Gastroesophageal sphincter (tissue), 3 donors: Measurements from ENCODE around the gene CSAG1.
"Not testable (repeated sequence)": the region's sequence is repeated elsewhere in the genome, so short reads cannot be mapped to it uniquely, and the experiment has no call there.

Source experiments
- CTCF ChIP-seq, 4 experiments: fragments of 200-600 bp in 2 of 4; fragments of 450-650 bp in 2 of 4; sonication (generic) in 1 of 4; IDR thresholded peaks; one replicate each; pipeline ENCODE4 v1.5.1; 2017 to 2019; ENCODE audit warnings: antibody characterized with exemption in 4 of 4, mild to moderate bottlenecking in 2 of 4, moderate library complexity in 2 of 4
- EP300 ChIP-seq: sonication (generic); formaldehyde crosslinking; IDR thresholded peaks from one replicate; pipeline ENCODE4 v1.6.1; 2017; ENCODE audit warnings: antibody characterized with exemption, mild to moderate bottlenecking
- POLR2A ChIP-seq, 2 donors: fragments of 450-650 bp; IDR thresholded peaks; one replicate each; pipeline ENCODE4 v1.6.1; 2017; ENCODE audit warnings: antibody characterized with exemption in 2 of 2, mild to moderate bottlenecking in 2 of 2, moderate library complexity in 1 of 2
- POLR2AphosphoS5 ChIP-seq: sonication (generic); formaldehyde crosslinking; IDR thresholded peaks from one replicate; pipeline ENCODE4 v1.6.1; 2017; ENCODE audit warnings: antibody characterized with exemption

- TF ChIP-seq CTCF (IDR thresholded peaks at IDR 0.05); POLR2AphosphoS5; EP300; POLR2A (IDR thresholded peaks at IDR 0.05): not testable (repeated sequence)
Observed at GRCh38 chrX:152709173-152709572, 24.3 kb downstream of the CSAG1 start, which contains the start of gene CSAG2.
